Natural killer cell (primary cell): ENCODE data around the gene ARRB1. TPM values are rescaled to one million over a fixed set of nuclear protein-coding genes. Genes with fewer than 3 reads are reported as not detected.

Source experiments
- ATAC-seq, 3 donors: fragments of 150-1000 bp in 2 of 3; fragments of 200-7000 bp in 1 of 3; cut with Tn5 transposase; 1 replicate in 1 of 3; 2 replicates in 2 of 3; pipeline ENCODE4 v1.10.0; 2021; ENCODE audit warnings: mild to moderate bottlenecking in 2 of 3, moderate library complexity in 2 of 3
- DNase-seq, 2 donors: peaks; one replicate each; pipeline versions ENCODE4 v3.0.0 to v3.0.0-alpha.2; 2013 to 2021; ENCODE audit warnings: mixed read lengths in 1 of 2
- H3K27ac ChIP-seq: one replicate; pipeline ENCODE4 v1.5.1; 2013; ENCODE audit warnings: mild to moderate bottlenecking, low read length
- H3K27me3 ChIP-seq: one replicate; pipeline ENCODE4 v1.6.1; 2013; ENCODE audit warnings: low read length; ENCODE audit not compliant: control insufficient read depth, insufficient read depth
- H3K36me3 ChIP-seq: one replicate; pipeline ENCODE4 v1.6.1; 2013; ENCODE audit warnings: low read length; ENCODE audit not compliant: control insufficient read depth, insufficient read depth
- H3K4me1 ChIP-seq: one replicate; pipeline ENCODE4 v1.6.1; 2013; ENCODE audit warnings: low read length; ENCODE audit not compliant: control insufficient read depth, insufficient read depth
- H3K4me3 ChIP-seq: one replicate; pipeline ENCODE4 v1.5.1; 2013; ENCODE audit warnings: low read length
- H3K9me3 ChIP-seq: one replicate; pipeline ENCODE4 v1.6.1; 2013; ENCODE audit warnings: low read length; ENCODE audit not compliant: control insufficient read depth, insufficient read depth
- H3K27ac Mint-ChIP-seq, 2 donors: one replicate each; pipeline ENCODE4 v1.8.0; 2022; ENCODE audit warnings: mild to moderate bottlenecking in 2 of 2, mixed read lengths in 2 of 2, moderate library complexity in 1 of 2
- H3K27me3 Mint-ChIP-seq, 2 donors: one replicate each; pipeline ENCODE4 v1.8.0; 2022; ENCODE audit warnings: low read depth in 2 of 2, mixed read lengths in 2 of 2
- H3K36me3 Mint-ChIP-seq: one replicate; pipeline ENCODE4 v1.8.0; 2022; ENCODE audit warnings: mixed read lengths
- H3K4me1 Mint-ChIP-seq, 2 donors: one replicate each; pipeline ENCODE4 v1.8.0; 2022; ENCODE audit warnings: mixed read lengths in 2 of 2
- H3K4me3 Mint-ChIP-seq: one replicate; pipeline ENCODE4 v1.8.0; 2022; ENCODE audit warnings: mild to moderate bottlenecking, moderate library complexity, mixed read lengths
- H3K9me3 Mint-ChIP-seq, 2 donors: one replicate each; pipeline ENCODE4 v1.8.0; 2022; ENCODE audit warnings: mixed read lengths in 2 of 2
- WGBS: methylation state at CpG from one replicate; pipeline ENCODE4 v1.1.7; 2013; ENCODE audit warnings: missing lambda C conversion rate; ENCODE audit not compliant: insufficient coverage; 5-methylcytosine and 5-hydroxymethylcytosine counted together
- intact Hi-C: fragments of 100-400 bp; cut with micrococcal nuclease; formaldehyde crosslinking; loops from one replicate; pipeline ENCODE4 v1.14.2; 2022
- total RNA-seq, 4 donors: library from RNA; stranded (reverse); fragments of 120-200 nt in 1 of 4; gene quantifications; one replicate each; pipeline versions ENCODE4 v1.2.3 to v1.2.4, GENCODE V29; 2013 to 2022
- TF ChIP-seq, protein P1 (sequence below): fragments of 200-600 bp; IDR thresholded peaks from one replicate; pipeline ENCODE4 v1.8.0; 2022; ENCODE audit warnings: antibody characterized with exemption

Gene ARRB1
- total RNA-seq, 3 donors from 2014 or later (not counting 1 experiment from before 2014, with no cell fraction given), result 128 to 200 (median 174) TPM

DNA sequence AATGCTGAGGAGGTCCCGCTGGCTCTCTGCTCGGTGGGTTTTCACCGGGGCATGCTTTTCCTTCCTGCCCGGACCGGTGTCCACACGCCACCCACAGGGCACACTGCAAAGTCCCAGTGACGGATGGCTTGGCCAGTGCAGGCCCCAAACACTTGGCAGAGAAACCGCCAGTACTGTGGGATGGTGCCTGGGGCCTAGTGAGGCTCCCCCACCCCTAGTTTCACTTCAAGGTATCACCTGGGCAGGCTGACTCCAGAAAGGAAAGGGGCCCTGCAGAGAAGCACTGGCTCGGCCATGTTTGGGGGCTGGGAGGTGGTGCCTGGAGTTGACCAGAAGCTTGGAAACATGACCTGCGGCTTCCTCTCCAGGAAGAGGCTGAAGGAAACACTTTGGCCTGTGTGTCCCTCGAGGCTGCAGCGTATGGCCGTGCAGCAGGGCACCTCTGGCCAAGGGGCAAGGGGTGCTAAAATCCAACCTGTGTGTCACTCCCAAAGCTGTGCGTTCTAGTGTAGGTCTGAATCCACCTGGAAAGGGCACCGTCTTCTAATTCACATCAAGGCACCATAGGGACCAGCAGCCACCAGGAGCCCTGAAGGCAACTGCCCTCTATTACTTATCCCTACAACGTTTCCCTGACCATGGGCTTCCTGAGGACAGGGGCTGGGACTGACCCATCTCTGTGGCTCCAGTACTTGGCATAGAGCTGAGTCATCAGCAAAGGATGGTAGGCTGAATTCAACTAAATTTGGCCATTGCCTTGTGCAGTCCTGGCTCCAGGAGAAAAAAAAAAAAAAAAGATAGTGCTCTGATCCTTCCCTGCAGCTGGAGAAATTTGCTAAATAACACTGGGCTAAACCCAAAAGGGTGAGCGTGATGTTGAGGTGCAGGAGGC, 88.3 kb downstream of the ARRB1 start:
- Histone ChIP-seq H3K4me3 (no peak overlapping the region), H3K27ac (no peak overlapping the region), H3K9me3 (no peaks in the 10 kb centered on the region), H3K4me1 (peaks cover 68% of the 10 kb centered on the region), H3K36me3 (peaks cover 10% of the 10 kb centered on the region), H3K27me3 (no peaks in the 10 kb centered on the region)
- DNase-seq (no peak), ATAC-seq (no peak)
- H3K27ac Mint-ChIP-seq, result peak overlapping the region; percentile 74 to 93
- no peaks in the 10 kb centered on the region for H3K36me3 Mint-ChIP-seq
- H3K4me3 Mint-ChIP-seq, result no peak overlapping the region
- 65% methylated on average over 17 of the region's 17 CpGs for WGBS
- H3K4me1 Mint-ChIP-seq, result peaks cover 45 to 56% of the 10 kb centered on the region in 2 donors
- TF ChIP-seq, protein P1, sequence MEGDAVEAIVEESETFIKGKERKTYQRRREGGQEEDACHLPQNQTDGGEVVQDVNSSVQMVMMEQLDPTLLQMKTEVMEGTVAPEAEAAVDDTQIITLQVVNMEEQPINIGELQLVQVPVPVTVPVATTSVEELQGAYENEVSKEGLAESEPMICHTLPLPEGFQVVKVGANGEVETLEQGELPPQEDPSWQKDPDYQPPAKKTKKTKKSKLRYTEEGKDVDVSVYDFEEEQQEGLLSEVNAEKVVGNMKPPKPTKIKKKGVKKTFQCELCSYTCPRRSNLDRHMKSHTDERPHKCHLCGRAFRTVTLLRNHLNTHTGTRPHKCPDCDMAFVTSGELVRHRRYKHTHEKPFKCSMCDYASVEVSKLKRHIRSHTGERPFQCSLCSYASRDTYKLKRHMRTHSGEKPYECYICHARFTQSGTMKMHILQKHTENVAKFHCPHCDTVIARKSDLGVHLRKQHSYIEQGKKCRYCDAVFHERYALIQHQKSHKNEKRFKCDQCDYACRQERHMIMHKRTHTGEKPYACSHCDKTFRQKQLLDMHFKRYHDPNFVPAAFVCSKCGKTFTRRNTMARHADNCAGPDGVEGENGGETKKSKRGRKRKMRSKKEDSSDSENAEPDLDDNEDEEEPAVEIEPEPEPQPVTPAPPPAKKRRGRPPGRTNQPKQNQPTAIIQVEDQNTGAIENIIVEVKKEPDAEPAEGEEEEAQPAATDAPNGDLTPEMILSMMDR, result no peak
- intact Hi-C loops, result no loop called here
- H3K9me3 Mint-ChIP-seq, result no peaks in the 10 kb centered on the region
- H3K27me3 Mint-ChIP-seq, result no peaks in the 10 kb centered on the region

DNA sequence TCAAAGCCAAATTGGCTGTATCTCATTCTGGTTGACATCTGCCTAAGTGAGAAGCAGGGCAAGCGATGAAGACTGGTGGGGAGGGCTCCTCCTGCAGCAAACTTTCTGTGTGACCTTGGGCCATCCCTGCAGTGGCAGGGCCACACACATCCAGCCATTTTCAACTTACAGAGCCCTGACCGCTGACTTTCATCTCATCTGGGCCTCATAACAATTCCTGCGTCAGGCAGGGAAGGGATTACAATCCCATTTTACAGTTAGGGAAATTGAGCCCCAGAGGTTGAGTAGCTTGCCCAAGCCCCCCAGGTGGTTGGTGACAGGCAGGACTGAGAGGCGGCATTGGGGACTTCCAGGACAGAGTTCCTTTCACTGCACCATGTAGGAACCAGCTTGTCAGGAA, 89.0 kb downstream of the ARRB1 start:
- ATAC-seq (no peak), DNase-seq (no peak)
- H3K4me1 Mint-ChIP-seq, result peaks cover 45 to 56% of the 10 kb centered on the region in 2 donors
- no peaks in the 10 kb centered on the region for H3K36me3 Mint-ChIP-seq
- WGBS, result 99% methylated on average over 4 of the region's 4 CpGs
- H3K4me3 Mint-ChIP-seq, result no peak overlapping the region
- no peaks in the 10 kb centered on the region for H3K9me3 Mint-ChIP-seq
- TF ChIP-seq, protein P1, result no peak
- Histone ChIP-seq H3K4me1 (peaks cover 68% of the 10 kb centered on the region), H3K36me3 (peaks cover 8% of the 10 kb centered on the region), H3K27me3 (no peaks in the 10 kb centered on the region), H3K27ac (no peak overlapping the region), H3K9me3 (no peaks in the 10 kb centered on the region), H3K4me3 (no peak overlapping the region)
- intact Hi-C loops, result no loop called here
- H3K27me3 Mint-ChIP-seq, result no peaks in the 10 kb centered on the region
- peak overlapping the region; percentile 74 to 93 for H3K27ac Mint-ChIP-seq

DNA sequence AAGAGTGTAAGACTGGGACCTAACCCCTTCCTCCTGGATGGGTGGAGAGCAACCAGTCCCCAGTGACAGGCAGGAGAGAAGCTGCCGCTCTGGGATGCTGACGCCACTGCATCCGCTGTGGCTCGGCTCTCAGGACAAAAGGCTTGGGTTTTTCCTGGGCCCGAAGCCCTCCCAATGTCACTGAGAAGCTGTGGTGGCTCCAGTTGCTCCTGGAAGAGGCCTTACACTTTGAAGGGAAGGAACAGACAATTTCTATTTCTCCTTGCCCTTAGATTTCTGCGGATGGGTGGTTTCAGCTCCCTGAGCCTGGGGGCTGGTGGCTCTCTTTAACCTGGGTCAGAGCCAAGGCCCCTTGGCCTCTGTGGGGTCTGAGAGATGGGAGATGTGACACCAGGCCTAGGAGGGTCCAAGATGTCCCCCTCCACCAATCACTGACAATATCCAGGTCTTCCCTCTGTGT, 89.5 kb downstream of the ARRB1 start:
- Mint-ChIP-seq H3K27me3 (no peaks in the 10 kb centered on the region), H3K36me3 (no peaks in the 10 kb centered on the region), H3K4me3 (no peak overlapping the region), H3K9me3 (no peaks in the 10 kb centered on the region), H3K27ac (peak overlapping the region; percentile 74 to 93), H3K4me1 (peaks cover 45 to 52% of the 10 kb centered on the region in 2 donors)
- intact Hi-C loops, result no loop called here
- H3K9me3 ChIP-seq, result no peaks in the 10 kb centered on the region
- H3K4me3 ChIP-seq, result no peak overlapping the region
- TF ChIP-seq, protein P1, result no peak
- ATAC-seq (no peak), DNase-seq (no peak)
- peak overlapping the region; percentile 52 for H3K27ac ChIP-seq
- H3K27me3 ChIP-seq, result no peaks in the 10 kb centered on the region
- H3K4me1 ChIP-seq, result peaks cover 68% of the 10 kb centered on the region
- 95% methylated on average over 6 of the region's 6 CpGs for WGBS
- H3K36me3 ChIP-seq, result peaks cover 8% of the 10 kb centered on the region
